ENCODE results near the gene CHST3.
"Not testable (repeated sequence)": the region's sequence is repeated elsewhere in the genome, so short reads cannot be mapped to it uniquely, and the experiment has no call there.

The CHST3 gene, protein sequence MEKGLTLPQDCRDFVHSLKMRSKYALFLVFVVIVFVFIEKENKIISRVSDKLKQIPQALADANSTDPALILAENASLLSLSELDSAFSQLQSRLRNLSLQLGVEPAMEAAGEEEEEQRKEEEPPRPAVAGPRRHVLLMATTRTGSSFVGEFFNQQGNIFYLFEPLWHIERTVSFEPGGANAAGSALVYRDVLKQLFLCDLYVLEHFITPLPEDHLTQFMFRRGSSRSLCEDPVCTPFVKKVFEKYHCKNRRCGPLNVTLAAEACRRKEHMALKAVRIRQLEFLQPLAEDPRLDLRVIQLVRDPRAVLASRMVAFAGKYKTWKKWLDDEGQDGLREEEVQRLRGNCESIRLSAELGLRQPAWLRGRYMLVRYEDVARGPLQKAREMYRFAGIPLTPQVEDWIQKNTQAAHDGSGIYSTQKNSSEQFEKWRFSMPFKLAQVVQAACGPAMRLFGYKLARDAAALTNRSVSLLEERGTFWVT

DNA sequence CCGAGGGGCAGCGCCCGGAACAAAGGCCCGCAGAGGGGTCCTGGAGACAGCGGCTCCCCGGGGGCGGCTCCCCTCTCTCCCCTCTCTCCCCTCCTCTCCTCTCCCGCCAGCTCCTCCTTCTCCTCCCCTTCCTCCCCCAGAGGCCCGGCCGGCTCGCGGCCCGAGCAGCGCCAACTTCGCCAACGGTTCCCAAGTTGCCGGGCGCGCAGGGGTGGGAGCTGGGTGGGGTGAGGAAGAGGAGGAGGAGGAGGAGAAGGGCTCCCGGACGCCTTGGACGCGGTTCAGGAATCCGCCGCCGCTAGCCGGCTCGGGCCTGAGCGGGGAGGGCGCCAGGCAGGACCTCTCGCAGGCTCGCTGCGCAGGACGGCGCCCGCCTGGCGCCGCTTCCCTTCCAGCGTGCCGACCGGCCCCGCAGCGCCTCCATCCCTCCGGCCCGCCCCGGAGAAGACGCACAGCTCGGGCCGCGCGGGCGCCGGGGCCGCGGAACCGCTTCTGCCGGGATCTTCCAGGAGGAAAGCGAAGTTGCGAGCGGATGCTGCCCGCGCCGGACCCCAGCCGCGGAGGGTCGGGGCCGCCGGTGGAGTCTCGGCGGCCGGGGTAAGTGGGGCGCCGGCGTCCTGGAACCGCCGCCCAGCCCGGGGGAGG is at the start of gene CHST3:
CHST3 (plus strand) TSS at position 298 of the 645 bp plus-strand sequence. CDS start 41,448 bp downstream, outside the sequence.
- DNase-seq: no peak

DNA sequence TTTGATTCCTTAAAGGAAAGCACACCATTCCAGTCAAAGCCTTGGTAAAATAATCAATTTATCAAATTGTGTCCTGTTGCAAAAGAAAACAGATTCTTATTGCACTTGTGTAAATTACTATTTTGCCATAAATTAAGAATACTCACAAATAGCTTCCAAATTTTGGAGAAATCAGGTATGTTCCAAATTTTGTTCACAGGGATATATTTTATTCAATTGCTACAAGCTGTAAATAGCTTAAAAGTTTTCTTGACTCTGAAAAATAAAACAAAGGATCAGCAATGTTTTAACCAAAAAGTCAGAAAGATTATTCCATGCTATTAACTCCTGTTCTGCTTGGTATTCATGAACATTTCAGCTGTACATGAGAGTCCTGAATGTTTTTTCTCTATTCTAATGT is 47.4 kb upstream of the CHST3 start:
- no peak for DNase-seq

DNA sequence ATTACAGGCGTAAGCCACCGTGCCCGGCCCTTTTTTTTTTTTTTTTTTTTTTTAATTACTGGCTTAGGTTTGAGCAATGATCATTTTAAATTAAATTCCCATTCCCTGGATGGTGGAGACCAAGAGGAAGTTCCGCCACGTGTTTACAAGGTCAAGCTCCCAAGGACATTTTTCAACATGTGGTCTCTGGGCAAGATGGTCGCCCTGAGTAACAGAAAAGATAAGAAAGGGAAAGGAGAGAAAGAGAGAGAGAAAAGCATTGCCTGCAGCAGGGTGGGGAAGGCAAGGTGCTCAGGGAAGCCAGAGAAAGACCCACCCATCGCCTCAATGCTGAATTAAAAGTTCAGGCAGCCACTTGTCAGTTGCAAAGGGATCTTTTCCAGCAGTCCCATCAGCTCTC is 45.2 kb upstream of the CHST3 start:
- DNase-seq: no peak

DNA sequence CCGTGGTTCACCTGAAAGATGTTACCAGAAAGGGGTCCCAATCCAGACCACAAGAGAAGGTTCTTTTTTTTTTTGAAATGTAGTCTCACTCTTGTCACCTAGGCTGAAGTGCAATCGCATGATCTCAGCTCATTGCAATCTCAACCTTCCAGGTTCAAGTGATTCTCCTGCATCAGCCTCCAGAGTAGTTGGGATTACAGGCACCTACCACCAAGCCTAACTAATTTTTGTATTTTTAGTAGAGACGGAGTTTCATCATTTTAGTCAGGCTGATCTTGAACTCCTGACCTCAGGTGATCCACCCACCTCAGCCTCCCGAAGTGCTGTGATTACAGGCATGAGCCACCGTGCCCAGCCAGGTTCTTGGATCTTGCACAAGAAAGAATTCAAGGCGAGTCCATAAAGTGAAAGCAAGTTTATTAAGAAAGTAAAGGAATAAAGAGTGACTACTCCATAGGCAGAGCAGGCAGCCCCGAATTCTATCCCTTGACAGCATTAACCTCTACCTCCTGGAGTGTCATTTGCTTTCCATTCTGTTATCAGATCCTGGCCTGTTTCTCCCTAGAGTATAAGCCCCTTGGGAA is 44.1 kb upstream of the CHST3 start:
- DNase-seq: not testable (repeated sequence)

DNA sequence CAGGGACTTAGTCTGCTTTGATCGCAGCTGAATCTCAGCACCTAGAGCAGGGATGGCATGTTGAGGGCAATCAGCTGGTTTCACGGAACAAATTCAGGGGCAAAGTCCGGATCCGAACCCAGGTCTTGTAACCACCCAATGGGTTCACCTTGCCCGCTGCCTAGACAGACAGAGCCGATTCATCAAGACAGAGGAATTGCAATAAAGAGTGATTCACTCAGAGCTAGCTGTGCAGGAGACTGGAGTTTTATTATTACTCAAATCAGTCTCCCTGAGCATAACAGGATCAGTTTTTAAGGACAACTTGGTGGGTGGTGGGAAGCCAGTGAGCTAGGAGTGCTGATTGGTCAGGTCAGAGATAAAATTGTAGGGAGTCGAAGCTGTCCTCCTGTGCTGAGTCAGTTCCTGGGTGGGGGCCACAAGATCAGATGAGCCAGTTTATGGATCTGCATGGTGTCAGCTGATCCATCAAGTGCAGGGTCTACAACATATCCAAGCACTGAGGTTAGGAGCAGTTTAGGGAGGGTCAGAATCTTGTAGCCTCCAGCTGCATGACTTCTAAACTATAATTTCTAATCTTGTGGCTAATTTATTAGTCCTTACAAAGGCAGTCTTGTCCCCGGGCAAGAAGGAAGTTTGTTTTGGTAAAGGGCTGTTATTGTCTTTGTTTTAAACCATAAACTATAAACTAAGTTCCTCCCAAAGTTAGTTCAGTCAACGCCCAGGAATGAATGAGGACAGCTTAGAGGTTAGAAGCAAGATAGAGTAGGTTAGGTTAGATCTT is 43.5 kb upstream of the CHST3 start:
- DNase-seq: peak; percentile 22

DNA sequence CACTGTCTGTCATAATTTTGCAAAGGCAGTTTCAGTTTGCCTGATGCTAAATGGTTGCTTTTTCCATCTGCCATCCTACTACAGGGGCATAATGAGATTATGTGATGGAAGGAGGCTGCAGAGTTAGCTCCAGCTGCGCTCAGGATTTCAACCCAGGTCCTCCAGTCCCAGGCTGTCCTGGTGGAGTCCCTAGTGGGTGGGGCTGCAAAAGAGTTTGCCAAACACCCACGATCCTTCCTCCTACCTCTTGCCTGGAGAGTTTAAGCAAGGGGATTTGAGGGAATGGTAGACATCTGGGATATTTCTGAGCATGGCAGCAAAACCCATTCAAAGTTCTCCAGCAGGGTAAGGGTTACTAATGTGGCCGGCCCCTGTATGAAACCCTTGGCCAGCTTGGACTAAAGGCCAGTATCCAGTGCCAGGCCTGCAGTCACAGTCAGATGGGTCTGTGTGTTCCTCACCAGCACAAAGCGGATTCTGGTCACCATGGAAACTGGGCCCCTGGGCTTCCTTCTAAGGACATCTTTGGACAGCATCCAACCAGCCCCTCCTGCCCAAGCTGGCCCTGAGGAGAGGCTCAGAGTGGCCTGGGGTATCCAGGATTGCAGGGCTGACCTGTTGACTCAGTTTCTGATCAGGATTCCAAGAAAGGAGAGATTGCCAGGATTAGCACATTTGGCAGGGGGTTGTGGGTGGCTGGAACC is 42.7 kb upstream of the CHST3 start:
- no peak for DNase-seq

DNA sequence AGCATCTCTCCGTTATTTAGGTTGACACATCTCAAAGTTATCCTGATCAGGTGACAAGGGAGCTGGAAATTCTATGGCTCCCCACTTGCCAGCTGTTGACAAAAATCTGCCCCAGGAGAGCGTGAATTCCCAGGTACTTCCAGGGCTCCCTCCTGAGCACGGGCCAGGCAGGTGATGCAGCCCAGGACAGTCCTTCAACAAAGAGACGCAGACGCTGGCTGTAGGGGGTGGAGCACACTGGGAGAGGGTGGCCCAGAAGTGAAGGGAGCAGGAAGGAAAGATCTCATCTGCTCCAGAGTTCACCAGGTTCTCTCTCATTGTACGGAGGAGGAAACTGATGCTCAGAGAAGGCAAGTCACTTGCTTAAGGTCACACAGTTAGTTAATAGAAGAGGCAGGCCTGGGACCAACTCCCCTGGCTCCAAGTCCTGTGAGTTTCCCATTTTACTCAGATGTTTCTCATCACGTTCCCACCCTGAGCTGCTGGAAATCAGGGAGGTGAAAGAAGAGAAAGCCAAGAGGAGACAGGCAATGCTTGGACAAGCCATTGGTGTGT is 41.0 kb upstream of the CHST3 start:
- DNase-seq: no peak

DNA sequence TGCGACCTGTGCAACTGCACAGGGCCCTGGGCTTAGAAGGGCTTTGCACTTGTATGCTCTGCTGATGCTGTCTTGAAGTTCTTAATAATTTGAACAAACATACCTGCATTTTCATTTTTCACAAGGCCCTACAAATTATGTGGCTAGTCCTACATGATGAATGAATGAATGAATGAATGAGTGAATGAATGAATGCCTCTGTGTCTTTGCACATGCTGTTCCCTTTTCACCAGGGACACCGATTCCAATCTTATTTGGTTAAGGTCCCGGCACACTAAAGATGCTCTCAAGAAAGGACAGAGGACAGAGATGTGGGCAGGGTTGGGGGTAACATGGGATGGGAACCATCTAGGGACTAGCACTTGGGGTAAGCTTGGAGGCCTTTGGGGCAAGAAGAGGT is 39.4 kb upstream of the CHST3 start:
- no peak for DNase-seq

DNA sequence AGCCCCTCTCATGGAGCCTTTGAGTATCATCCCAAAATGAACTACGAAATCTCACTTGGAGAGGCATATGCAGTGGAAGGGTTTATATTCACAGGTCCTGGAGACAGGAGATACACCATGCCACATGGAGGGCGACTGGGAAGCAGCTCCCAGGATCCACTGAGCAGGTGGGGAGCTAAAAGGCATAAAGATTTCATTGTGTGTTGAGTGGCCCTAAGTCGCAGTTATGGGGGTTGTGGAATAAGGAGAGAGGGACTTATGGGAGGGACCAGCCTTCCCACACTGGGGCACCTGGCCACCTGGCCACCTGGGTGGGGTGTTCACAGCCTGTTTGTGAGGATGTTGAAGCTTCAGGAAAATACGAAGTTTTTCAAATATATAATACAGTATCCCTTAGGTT is 37.0 kb upstream of the CHST3 start:
- no peak for DNase-seq

DNA sequence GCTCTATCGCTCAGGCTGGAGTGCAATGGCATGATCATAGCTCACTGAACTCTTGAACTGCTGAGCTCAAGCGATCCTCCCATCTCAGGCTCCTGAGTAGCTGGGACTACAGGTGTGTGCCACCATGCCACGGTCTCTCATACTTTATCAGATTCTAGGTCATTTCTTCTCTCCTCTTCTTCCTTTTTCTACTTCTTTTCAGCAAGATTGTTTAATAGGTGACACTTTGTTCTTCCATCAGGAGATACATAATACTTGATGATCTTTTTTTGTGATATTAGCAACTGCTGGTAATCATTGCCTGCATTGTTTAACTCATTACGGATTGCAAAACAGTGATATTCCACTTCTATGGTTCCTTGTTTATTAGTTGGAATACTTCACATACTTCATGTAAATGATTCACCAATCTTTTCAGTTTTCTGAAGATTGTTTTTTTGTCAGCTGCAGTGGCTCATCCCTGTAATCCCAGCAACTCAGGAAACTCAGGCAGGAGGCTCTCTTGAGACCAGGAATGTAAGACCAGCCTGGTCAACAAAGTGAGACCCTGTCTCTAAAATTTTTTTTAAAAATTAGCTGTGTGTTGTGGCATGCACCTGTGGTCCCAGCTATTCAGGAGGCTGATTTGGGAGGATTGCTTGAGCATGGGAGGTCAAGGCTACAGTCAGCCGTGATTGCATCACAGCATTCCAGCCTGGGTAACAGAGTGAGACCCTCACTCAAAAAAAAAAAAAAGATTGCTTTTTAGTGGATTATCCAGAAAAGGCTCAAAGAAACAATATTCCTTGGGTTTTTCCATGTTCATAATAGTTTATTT is 36.2 kb upstream of the CHST3 start:
- DNase-seq: no peak

DNA sequence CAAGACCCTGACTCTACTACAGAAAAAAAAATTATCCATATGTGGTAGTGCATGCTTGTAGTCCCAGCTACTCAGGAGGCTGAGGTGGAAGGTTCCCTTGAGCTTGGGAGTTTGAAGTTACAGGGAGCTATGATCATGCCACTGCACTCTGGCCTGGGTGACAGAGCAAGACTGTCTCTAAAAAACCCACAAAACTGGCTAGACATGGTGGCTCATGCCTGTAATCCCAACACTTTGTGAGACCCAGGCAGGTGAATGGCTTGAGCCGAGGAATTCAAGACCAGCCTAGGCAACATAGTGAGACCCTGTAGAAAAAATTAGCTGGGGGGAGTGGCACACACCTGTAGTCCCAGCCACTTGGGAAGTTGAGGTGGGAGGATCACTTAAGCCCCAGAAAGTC is 32.9 kb upstream of the CHST3 start:
- no peak for DNase-seq

DNA sequence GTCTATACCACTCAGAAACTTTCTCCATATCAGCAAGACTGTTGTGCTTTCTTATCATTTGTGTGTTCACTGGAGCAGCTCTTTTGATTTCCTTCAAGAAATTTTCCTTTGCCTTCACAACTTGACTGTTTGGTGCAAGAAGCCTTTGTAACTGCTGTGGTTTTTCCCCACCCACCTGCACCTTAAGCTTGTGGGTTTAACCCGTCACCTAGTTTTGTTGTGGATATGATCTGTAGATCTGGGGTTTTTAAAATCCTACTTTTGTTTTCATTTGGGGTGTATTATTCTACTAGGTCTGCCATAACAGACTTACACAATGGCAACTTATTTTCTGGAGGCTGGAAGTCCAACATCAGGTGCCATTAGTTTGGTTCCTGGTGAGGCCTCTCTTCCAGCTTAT is 30.5 kb upstream of the CHST3 start:
- no peak for DNase-seq

DNA sequence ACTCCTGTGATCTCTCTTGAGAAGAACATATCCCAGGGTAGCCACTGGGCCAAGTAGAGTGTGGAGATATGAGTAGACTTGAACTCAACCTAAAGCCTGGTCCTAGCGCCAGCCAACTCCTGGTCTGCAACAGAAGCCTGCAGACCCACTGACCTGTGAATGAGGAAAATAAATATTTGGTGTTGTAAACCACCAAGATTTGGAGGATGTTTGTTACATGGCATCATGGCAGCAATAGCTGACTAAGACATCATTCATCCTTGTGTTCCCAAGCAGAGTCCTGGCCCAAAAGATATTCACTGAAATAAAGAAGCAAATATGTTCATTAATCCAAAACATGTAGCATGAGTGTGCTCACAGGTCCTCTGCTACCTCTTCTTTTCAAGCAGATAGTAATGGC is 26.0 kb upstream of the CHST3 start:
- DNase-seq: no peak

DNA sequence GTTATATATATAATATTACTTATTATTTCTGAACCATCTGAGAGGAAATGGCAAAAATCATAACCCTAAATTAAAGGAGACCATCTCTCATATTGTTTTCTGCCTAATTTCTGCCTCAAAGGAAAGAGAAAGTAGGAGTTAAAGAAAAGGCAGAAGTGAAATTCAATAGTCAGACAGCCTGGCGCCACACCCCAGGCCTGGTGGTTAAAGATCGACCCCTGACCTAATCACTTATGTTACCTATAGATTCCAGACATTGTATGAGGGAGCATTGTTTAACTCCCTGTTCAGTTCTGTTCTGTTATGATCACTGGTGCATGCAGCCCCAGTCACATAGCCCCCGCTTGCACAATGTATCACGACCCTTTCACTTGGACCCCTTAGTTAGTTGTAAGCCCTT is 24.9 kb upstream of the CHST3 start:
- no peak for DNase-seq

DNA sequence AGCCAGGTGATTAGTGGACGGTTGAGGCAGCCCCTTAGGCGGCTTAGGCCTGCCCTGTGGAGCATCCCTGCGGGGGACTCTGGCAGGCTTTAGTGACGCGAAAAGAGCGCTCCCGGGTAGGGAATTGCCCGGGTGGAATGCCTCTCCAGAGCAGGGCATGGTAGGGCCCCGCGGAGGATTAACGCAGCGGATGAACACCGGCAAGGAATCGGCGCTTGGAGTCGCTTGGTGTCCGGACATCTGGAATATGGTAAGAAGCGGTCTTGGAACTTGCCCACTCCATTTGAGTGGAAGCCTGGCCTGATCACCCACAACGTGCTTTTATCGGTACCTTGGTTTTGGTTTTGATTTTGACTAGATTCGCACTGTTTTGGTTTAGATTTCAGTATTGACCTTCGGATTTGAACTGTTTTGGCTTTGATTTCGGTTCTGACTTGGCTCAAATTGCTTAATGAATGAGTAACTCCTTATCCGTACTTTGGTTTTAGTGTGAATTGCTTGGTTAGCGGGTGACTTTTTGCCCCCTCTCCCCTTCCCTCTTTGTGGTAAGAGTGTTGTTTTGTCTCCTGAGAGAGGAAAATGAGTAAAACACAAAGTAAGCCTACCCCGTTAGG is 24.2 kb upstream of the CHST3 start:
- no peak for DNase-seq

DNA sequence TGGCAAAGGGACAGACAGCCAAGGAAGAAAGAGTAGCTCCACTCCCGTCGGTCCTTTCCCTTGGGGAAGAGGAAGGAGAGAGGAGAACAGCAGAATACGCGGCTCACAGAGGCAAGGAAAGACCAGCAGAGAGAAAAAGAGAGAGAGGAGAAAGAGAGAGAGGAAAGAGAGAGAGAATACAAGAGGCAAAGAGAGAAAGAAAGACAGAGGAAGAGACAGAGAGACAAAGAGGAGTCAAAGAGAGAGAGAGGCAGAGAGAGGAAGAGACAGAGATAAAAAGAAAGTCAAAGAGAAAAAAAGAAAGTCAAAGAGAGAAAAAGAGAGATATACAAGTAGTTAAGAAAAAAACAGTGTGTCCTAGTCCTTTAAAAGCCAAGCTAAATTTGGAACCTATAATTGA is 23.4 kb upstream of the CHST3 start:
- no peak for DNase-seq

DNA sequence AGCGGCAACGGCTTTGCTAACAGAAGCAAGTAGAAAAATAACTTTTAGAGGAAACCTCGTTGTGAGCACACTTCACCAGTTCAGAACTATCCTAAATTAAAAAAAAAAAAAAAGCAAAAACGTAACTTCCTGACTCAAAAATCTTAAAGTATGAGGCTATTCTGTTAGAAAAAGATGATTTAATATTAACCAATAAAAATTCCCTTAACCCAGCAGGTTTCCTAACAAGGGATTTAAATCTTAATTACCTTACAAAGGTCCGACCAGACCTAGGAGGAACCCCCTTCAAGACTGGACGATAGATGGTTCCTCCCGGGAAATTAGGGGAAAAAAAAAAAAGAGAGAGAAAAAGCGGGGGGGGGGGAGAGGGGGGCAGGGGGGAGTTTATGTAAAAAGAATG is 22.9 kb upstream of the CHST3 start:
- DNase-seq: no peak

DNA sequence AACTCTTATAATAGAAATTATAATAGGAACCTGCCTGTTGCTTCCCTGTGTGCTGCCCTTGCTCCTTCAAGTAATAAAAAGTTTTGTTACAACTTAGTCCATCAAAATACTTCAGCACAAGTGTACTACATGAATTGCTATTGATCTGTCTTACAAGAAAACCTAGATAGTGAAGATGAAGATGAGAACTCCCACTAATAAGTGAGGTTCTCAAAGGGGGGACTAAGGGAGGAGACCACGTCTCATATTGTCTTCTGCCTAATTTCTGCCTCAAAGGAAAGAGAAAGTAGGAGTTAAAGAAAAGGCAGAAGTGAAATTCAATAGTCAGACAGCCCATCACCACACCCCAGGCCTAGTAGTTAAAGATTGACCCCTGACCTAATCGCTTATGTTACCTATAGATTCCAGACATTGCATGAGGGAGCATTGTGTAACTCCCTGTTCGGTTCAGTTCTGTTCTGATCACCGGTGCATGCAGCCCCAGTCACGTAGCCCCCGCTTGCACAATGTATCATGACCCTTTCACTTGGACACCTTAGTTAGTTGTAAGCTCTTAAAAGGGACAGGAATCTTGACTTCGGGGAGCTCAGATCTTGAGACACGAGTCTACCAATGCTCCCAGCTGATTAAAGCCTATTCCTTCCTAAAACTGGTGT is 18.2 kb upstream of the CHST3 start:
- no peak for DNase-seq

DNA sequence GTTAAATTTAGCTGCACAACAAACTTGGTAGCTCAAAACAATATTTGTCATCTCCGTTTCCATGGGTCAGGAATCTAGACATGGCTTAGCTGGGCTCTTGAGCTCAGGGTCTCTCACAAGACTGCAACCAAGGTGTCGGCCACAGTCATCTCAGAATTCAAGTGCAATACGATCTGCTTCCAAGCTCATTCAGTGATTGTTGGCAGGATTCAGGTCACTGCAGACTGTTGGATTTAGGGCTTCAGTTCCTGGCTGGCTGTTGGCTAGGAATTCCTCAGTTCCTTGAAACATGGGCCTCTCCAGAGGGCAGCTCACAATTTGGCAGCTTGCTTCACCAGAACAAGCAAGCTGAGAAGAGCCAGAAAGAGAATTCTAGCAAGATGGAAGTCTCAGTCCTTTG is 17.5 kb upstream of the CHST3 start:
- no peak for DNase-seq

DNA sequence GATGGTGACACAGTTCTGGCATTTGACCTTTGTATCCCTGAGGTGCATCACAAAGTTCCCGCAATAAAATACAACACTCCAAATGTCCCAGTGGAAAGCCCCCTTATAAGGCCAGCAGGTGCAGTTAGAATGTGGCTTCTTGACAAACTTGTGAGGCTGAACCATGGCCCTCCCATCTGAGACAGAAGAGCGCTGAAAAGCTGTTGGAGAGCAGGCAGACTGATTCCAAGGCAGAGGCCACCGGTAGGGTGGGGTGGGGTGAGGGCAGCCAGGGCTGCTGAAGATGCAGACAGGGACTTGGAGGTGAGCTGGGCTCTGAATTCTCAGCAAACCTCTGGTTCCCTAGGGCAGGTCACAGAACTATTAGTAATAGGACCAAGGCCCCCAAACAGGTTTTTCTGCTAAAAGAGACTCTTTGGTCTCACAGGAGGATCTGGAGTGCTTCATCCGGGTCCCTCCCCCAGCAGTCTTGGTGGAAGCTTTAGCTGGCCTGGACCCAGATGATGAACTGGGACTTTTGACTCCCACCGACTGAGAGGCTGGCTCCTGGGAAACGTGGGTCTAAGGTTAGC is 15.6 kb upstream of the CHST3 start:
- DNase-seq: no peak
